OCI-LY3 (cell line): ENCODE results near the gene SETDB2.

Source experiments
- CTCF ChIP-seq: fragments of 200-600, 300-600 bp; sonication (generic); IDR thresholded peaks from 2 replicates; pipeline ENCODE4 v1.5.1; 2014; ENCODE audit warnings: antibody characterized with exemption, low read length, low read depth
- EZH2phosphoT487 ChIP-seq: fragments of 200-600 bp; shearing (Covaris generic); IDR thresholded peaks from 2 replicates; pipeline ENCODE4 v1.6.1; 2018; ENCODE audit warnings: antibody characterized with exemption, mixed run types, low read depth

GRCh38 chr13:49476529-49476928 lies 32.5 kb downstream of the SETDB2 start:
- TF ChIP-seq CTCF = no peak
- TF ChIP-seq EZH2phosphoT487 = no peak
